BLaER1 treated with 17β-estradiol and CSF1 and Interleukin-3, amounts not matched to agents 10 nM and 100 nM (cell line): Measurements from ENCODE around the gene WNT3A.

ENCODE experiments used
- H3K27ac ChIP-seq, 11 experiments: shearing (Covaris generic); formaldehyde crosslinking; 2 replicates each; pipeline ENCODE4 v1.8.1; 2022
- H3K27me3 ChIP-seq, 11 experiments: shearing (Covaris generic); formaldehyde crosslinking; 2 replicates each; pipeline ENCODE4 v1.8.1; 2022
- H3K36me3 ChIP-seq, 11 experiments: shearing (Covaris generic); formaldehyde crosslinking; 2 replicates each; pipeline ENCODE4 v1.8.1; 2022
- H3K4me1 ChIP-seq, 10 experiments: shearing (Covaris generic); formaldehyde crosslinking; 2 replicates each; pipeline ENCODE4 v1.8.1; 2022
- H3K4me2 ChIP-seq, 11 experiments: shearing (Covaris generic); formaldehyde crosslinking; 2 replicates each; pipeline ENCODE4 v1.8.1; 2022
- H3K4me3 ChIP-seq, 10 experiments: shearing (Covaris generic); formaldehyde crosslinking; 2 replicates each; pipeline ENCODE4 v1.8.1; 2022
- H3K9ac ChIP-seq, 11 experiments: shearing (Covaris generic); formaldehyde crosslinking; 2 replicates each; pipeline ENCODE4 v1.8.1; 2022
- H3K9me3 ChIP-seq, 11 experiments: shearing (Covaris generic); formaldehyde crosslinking; replicated peaks in 1 of 11; 2 replicates each; pipeline ENCODE4 v1.8.1; 2022
- H4K20me1 ChIP-seq, 11 experiments: shearing (Covaris generic); formaldehyde crosslinking; 2 replicates each; pipeline ENCODE4 v1.8.1; 2022
- Cebpa-rat ChIP-seq, 11 experiments: shearing (Covaris generic); IDR thresholded peaks; 2 replicates each; pipeline ENCODE4 v1.8.1; 2022

WNT3A gene

DNA sequence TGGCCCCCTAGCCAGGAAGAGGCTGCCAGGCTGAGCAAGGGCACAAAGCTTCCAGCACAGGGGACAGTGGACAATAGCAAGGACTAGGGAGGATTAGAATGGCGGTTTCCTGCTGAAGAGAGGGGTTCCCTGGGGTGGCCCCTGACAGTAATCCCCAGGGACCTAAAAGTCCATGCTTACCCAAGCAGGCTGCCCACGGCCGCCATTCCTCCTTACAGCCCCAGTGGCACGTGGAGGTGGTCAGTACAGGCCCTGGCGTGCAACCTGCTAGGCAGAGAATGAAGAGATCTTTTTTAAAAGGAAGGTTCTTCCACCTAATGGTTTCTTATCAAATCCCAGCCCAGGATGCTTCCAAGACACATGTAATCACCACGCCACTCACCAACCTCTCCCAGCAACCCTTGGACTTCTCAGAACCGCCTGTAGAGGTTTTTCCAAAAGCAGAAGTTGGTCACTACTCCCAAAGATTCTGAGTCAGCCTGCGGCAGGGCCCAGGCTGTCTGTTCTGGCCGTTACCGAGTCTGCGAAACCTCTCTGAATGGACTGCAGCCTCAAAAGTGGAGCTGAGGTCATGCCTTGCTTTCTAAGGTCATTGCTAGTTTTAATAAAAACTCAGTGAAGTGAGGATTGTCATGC lies 101.4 kb downstream of the WNT3A start:
- Histone ChIP-seq H3K36me3 (peaks cover 21 to 34% (median 26%) of the 10 kb centered on the region in 11 experiments), H3K4me3 (peak overlapping the region; percentile 88 to 100 (median 98)), H3K9me3 (no peaks in the 10 kb centered on the region), H3K4me1 (peaks cover 33 to 42% (median 37%) of the 10 kb centered on the region in 10 experiments), H3K27me3 (no peaks in the 10 kb centered on the region), H3K4me2 (peak overlapping the region; percentile 94 to 100 (median 98)), H4K20me1 (peaks cover 0 to 19% (median 0%) of the 10 kb centered on the region in 11 experiments; a peak in 4 of 22 replicates), H3K27ac (peak overlapping the region; percentile 49 to 86 (median 81); a peak in 20 of 22 replicates), H3K9ac (peak overlapping the region; percentile 84 to 95 (median 91))
- no peak for TF ChIP-seq Cebpa-rat (IDR thresholded peaks at IDR 0.05)

DNA sequence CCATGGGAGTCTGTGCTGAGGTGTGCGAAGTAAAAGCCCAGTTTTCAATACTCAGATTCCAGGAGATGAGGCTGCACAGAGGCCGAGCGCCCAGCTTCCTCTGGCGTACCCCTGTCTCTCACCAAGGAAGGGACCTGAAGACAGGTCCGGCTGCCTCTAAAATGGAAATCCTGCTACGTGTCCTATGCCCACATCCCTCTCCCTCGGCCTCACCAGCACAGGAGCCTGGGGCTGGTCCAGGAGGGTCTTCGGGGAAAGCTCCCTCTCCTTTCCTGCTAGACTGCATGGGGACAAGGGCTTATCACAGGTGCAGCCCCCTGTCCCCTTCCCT lies 101.9 kb downstream of the WNT3A start:
- H3K4me2 ChIP-seq, result peak overlapping the region; percentile 94 to 100 (median 98)
- TF ChIP-seq Cebpa-rat (IDR thresholded peaks at IDR 0.05), result no peak
- H3K27ac ChIP-seq, result peak overlapping the region; percentile 49 to 86 (median 81); a peak in 21 of 22 replicates

GRCh38 chr1:228109073-228109961 lies 102.5 kb downstream of the WNT3A start, which contains the start of gene MRPL55:
Gene MRPL55, minus strand, starts transcription at chr1:228109299. Its CDS starts 1,039 bp downstream, at chr1:228108260.
- peaks cover 0 to 19% (median 0%) of the 10 kb centered on the region in 11 experiments; a peak in 4 of 22 replicates for H4K20me1 ChIP-seq
- peak within 1 kb of the TSS; percentile 88 to 100 (median 98) for H3K4me3 ChIP-seq
- TF ChIP-seq Cebpa-rat (IDR thresholded peaks at IDR 0.05), result peak in 2 of 11 experiments; percentile 36 to 52; a peak in 3 of 22 replicates
- peak within 1 kb of the TSS; percentile 84 to 95 (median 91) for H3K9ac ChIP-seq
- peaks cover 24 to 33% (median 27%) of the 10 kb centered on the region in 10 experiments for H3K4me1 ChIP-seq
- H3K27ac ChIP-seq, result peak within 1 kb of the TSS; percentile 72 to 93 (median 83)
- H3K9me3 ChIP-seq, result no peaks in the 10 kb centered on the region
- H3K4me2 ChIP-seq, result peak within 1 kb of the TSS; percentile 94 to 100 (median 98)
- H3K36me3 ChIP-seq, result peaks cover 21 to 34% (median 26%) of the 10 kb centered on the region in 11 experiments
- no peaks in the 10 kb centered on the region for H3K27me3 ChIP-seq

More for the DNA sequence above, 101.9 kb downstream of the WNT3A start:
- peaks cover 21 to 34% (median 26%) of the 10 kb centered on the region in 11 experiments for H3K36me3 ChIP-seq
- peak overlapping the region; percentile 88 to 100 (median 98) for H3K4me3 ChIP-seq
- peak overlapping the region; percentile 84 to 95 (median 91) for H3K9ac ChIP-seq
- H4K20me1 ChIP-seq, result peaks cover 0 to 19% (median 0%) of the 10 kb centered on the region in 11 experiments; a peak in 4 of 22 replicates
- H3K27me3 ChIP-seq, result no peaks in the 10 kb centered on the region
- peaks cover 30 to 39% (median 33%) of the 10 kb centered on the region in 10 experiments for H3K4me1 ChIP-seq
- H3K9me3 ChIP-seq, result no peaks in the 10 kb centered on the region

GRCh38 chr1:228109962-228110488 lies 103.2 kb downstream of the WNT3A start:
- Histone ChIP-seq H3K9ac (peak overlapping the region; percentile 84 to 95 (median 91)), H3K27me3 (no peaks in the 10 kb centered on the region), H3K9me3 (no peaks in the 10 kb centered on the region), H3K4me3 (peak overlapping the region; percentile 88 to 100 (median 98)), H3K4me1 (peaks cover 21 to 27% (median 24%) of the 10 kb centered on the region in 10 experiments), H3K36me3 (peaks cover 21 to 30% (median 26%) of the 10 kb centered on the region in 11 experiments), H3K27ac (peak overlapping the region; percentile 56 to 93 (median 83)), H3K4me2 (peak overlapping the region; percentile 78 to 100 (median 92)), H4K20me1 (peaks cover 0 to 19% (median 0%) of the 10 kb centered on the region in 11 experiments; a peak in 4 of 22 replicates)
- TF ChIP-seq Cebpa-rat (IDR thresholded peaks at IDR 0.05), result no peak

- H3K4me2 ChIP-seq, result peak overlapping the region; percentile 78 to 100 (median 92)
- peaks cover 21 to 25% (median 24%) of the 10 kb centered on the region in 11 experiments for H3K36me3 ChIP-seq
- peak overlapping the region in 2 of 11 experiments; percentile 81 to 83; a peak in 1 of 22 replicates for H3K27ac ChIP-seq
- H4K20me1 ChIP-seq, result peaks cover 0 to 19% (median 0%) of the 10 kb centered on the region in 11 experiments; a peak in 4 of 22 replicates
- H3K4me3 ChIP-seq, result peak overlapping the region in 2 of 10 experiments; percentile 94 to 99; a peak in 3 of 20 replicates
- peaks cover 0 to under 1% (median 0%) of the 10 kb centered on the region in 11 experiments; a peak in 1 of 22 replicates for H3K9me3 ChIP-seq
- H3K9ac ChIP-seq, result peak overlapping the region in 7 of 11 experiments; percentile 86 to 95 (median 92); a peak in 7 of 22 replicates
- no peaks in the 10 kb centered on the region for H3K27me3 ChIP-seq
- no peak for TF ChIP-seq Cebpa-rat (IDR thresholded peaks at IDR 0.05)
- peaks cover 21 to 27% (median 23%) of the 10 kb centered on the region in 10 experiments for H3K4me1 ChIP-seq
These were observed 103.8 kb downstream of the WNT3A start for GRCh38 chr1:228110556-228110955.
